Ovary (tissue), 3 donors: ENCODE results near the gene AMBP.

ENCODE experiments used
- POLR2A ChIP-seq: fragments of 450-650 bp; IDR thresholded peaks from one replicate; pipeline ENCODE4 v1.6.1; 2017; ENCODE audit warnings: antibody characterized with exemption, mild to moderate bottlenecking, moderate library complexity
- TF ChIP-seq, protein P1 (sequence below), 3 donors: fragments of 450-650 bp in 2 of 3; fragments of 200-600 bp in 1 of 3; IDR thresholded peaks; one replicate each; pipeline versions ENCODE4 v1.5.1 to v1.8.0; 2016 to 2022; ENCODE audit warnings: antibody characterized with exemption in 3 of 3, mild to moderate bottlenecking in 1 of 3
- donor health status: DM: no; HTN: no; CAD: no.

- TF ChIP-seq, protein P1, sequence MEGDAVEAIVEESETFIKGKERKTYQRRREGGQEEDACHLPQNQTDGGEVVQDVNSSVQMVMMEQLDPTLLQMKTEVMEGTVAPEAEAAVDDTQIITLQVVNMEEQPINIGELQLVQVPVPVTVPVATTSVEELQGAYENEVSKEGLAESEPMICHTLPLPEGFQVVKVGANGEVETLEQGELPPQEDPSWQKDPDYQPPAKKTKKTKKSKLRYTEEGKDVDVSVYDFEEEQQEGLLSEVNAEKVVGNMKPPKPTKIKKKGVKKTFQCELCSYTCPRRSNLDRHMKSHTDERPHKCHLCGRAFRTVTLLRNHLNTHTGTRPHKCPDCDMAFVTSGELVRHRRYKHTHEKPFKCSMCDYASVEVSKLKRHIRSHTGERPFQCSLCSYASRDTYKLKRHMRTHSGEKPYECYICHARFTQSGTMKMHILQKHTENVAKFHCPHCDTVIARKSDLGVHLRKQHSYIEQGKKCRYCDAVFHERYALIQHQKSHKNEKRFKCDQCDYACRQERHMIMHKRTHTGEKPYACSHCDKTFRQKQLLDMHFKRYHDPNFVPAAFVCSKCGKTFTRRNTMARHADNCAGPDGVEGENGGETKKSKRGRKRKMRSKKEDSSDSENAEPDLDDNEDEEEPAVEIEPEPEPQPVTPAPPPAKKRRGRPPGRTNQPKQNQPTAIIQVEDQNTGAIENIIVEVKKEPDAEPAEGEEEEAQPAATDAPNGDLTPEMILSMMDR (IDR thresholded peaks at IDR 0.05): no peak
- no peak for TF ChIP-seq POLR2A
These were observed 48.6 kb downstream of the AMBP start for GRCh38 chr9:114029311-114030170.
